NCI-H1694 (cell line): ENCODE data around the gene SLC25A39.
A peak's percentile ranks its signal among the peaks of the same experiment; 100 is the strongest.

Experiments
- DNase-seq: peaks from one replicate; lab custom pipeline; 2025; lab: John Stamatoyannopoulos, UW

Gene SLC25A39

GRCh38 chr17:44312396-44313104 is 12.1 kb downstream of the SLC25A39 start:
- no peak for DNase-seq

GRCh38 chr17:44311562-44312181 is 13.0 kb downstream of the SLC25A39 start:
- no peak for DNase-seq

- DNase-seq: no peak
Observed at GRCh38 chr17:44310609-44311376, 13.8 kb downstream of the SLC25A39 start.

DNA sequence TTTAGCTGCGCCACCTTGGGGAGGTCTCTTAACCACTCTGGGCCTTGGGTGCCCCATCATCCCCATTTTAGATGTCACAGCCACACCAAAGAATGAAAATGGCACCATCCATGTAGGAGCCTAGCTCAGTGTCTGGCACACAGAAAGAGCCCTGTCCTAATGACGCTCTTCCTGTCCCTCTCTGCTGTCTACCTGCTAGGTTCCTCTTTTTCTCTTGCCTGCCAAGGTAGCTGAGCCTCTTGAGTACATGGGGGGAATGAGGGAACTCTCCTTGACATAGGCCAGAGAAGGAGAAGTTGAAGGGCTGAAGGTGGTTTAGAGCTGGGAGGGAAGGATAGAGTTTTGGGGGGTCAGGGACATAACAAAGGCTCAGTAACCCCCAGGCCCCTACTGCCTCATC is 14.4 kb downstream of the SLC25A39 start:
- no peak for DNase-seq

GRCh38 chr17:44309472-44309871 is 15.2 kb downstream of the SLC25A39 start:
- DNase-seq: no peak

GRCh38 chr17:44308865-44309264 is 15.8 kb downstream of the SLC25A39 start:
- peak; percentile 19 for DNase-seq

- DNase-seq: peak; percentile 94
Observed at GRCh38 chr17:44308320-44308818, 16.3 kb downstream of the SLC25A39 start, which contains the start of gene RUNDC3A. Gene RUNDC3A (plus strand): TSS chr17:44308601. CDS start chr17:44308833, 232 bp downstream.

DNA sequence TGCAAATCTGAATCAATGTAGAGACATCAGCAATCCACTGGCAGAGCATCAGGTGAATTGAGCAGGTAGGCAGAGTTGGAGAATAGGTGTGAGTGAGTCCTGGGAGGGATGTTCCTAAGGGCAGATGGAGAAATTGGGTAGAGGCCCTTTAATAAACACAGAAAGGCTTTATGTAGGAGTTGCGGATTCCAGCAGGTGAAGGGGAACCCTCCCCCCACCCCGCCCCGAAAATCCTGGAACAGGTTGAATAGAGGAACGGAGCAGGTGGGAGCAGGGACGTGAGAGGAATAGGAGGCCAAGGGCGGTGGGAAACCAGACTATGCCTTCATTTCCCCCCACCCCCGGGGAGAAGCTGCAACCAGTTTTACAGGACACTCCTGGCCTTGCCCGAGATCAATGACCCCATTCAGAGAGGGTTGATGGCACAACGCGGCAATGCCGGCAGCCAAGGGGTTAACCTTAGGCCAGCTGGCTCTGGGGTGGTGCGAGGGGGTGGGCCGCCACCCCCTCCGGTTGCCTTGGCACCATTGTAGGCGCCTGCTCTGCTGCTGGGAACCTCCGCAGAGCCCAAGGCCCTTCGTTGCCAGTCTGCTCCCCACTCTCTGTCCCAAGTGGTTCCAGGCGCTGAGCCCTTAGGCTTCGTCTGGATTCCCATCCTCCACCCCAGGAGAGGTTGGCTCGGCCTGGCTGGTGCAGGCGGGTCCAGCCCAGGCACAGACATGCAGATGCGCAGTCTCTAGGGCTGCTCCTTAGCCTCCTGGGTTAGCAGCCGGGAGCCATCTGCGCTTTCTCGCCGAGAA is 17.0 kb downstream of the SLC25A39 start:
- DNase-seq: peak; percentile 84

DNA sequence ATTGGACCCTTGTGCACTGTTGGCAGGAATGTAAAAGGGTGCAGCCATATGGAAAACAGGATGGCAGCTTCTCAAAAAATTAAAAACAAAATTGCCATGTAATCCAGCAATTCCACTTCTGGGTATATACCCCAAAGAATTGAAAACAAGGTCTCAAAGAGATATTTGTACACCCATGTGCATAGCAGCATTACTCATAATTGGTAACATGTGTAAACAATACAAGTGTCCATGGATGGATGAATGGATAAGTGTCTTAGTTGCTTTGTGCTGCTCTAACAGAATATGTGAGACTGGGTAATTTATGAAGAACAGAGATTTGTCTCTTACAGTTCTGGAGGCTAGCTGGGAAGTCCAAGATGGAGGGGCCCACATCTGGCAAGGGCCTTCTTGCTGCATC is 20.0 kb downstream of the SLC25A39 start:
- peak; percentile 35 for DNase-seq

- no peak for DNase-seq
Observed at GRCh38 chr17:44297975-44298374, 26.6 kb downstream of the SLC25A39 start.

GRCh38 chr17:44293509-44294226 is 31.0 kb downstream of the SLC25A39 start:
- DNase-seq: no peak

- no peak for DNase-seq
Observed at GRCh38 chr17:44287651-44288050, 37.0 kb downstream of the SLC25A39 start.

- no peak for DNase-seq
Observed at GRCh38 chr17:44284024-44284400, 40.6 kb downstream of the SLC25A39 start.

DNA sequence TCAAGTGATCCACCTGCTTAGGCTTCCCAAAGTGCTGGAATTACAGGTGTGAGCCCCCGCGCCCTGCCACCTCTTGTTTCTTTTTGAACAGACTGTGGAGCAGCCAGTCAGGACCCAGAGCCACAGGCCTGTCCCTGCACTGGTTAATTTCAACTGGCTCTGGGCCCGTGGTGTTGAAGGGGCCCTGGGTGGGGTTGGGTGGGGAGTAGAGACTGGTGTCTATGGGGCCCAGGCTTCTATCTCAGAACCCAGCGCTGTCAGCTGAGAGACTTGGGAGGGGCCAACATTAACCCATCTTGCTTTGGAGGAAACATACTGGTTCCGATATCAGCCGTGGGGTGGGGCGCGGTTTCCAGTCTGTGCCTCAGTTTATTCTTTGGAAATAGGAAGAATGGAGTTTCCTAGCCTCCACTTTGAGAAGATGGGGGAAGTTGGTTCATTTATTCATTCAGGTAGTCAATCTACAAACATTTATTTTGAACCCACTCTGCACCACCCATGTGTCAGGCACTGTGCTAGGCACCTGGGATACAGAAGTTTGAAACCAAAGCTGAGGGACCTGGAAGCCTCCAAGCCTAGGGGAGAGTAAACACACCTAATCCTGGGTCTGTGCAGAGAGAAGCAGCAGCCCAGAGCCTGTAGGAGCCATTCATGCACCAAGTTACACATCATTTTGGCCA is 41.1 kb downstream of the SLC25A39 start:
- no peak for DNase-seq

GRCh38 chr17:44282264-44282663 is 42.4 kb downstream of the SLC25A39 start:
- no peak for DNase-seq

DNA sequence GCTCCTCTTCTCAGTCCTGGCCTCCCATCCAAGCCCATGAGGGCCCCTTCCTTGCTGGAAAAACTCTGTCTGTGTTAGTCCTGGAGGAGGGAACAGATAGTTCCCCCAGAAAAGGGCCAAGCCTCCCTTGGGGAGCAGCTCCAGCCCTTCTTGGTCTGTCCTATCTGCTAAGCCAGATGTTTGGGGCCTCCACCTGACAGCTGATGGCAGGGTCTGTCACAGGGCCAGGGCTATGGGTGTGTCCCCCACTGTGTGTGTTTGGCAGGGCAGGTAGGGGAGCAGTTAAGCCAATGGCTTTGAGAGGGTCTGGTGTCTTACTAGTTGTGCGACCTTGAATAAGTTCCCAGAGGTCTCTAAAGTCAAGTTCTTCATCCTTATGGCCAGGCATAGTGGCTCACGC is 43.1 kb downstream of the SLC25A39 start:
- no peak for DNase-seq

- no peak for DNase-seq
Observed at GRCh38 chr17:44280392-44280937, 44.2 kb downstream of the SLC25A39 start.

DNA sequence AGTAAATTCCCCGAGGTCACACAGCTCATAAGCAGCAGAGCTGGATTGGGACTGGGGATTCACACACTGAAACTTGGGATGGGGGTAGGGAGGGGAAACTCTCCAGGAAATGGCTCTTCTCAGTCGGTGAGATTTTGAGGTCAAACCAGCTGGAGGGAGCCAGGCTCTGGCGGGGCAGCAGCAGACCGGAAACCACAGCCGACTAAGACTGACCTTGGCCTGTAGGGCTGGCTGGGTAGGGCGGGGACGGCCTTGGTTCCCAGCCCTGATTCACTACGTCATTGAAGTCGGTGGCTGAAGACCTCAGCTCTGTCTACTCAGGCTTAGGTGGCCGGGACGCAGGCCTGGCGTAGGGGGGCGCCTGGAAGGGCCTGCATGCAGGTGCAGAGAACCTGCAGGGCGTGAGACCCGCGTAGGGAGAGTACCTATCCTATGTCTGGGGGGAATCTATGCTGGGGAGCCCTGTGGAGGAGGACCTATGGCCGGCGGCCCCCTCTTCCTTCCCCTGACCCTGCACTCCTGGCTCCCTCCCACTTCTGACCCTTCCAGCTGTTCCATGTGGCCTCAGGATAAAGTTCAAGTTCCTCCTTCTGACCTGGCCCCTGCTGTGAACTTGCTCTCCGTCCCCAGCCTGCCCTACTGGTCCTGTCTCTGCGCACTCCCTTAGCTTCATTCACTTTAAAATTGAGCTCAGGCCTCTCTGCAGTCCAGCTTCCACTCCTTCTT is 44.8 kb downstream of the SLC25A39 start:
- DNase-seq: no peak

DNA sequence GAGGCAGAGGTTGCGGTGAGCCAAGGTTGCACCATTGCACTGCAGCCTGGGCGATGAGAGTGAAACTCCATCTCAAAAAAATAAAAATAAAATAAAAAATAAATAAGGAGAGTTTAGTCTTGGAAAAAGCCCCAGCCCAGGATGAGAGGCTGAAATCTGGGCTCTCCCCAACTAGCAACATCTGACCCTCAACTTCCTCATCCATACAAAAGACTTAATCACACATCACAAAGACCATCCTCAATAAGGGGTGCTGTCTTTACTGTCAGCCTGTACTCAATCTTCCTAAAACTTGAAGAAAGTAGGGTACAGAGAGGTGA is 45.3 kb downstream of the SLC25A39 start:
- DNase-seq: no peak

DNA sequence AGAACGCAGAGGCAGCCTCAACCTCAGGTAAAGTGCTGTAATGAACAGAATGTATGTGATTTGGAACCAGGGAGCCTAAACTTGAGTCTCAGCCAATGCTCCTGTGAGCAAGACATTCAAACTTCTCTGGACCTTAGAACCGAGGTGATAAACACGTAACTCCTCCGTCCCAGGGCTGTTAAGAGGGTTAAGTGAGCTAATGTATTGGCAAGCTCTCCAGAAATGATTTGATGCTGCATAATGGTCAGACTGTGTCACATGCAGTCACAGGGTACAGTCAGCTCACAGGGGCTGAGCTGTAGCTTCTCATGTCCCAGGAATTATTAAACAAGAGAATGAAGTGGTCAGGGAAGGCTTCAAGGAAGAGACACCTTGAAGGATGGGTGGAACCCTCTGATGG is 46.6 kb downstream of the SLC25A39 start:
- DNase-seq: no peak
